ENCODE results near the gene WDR6. TPM values are rescaled to one million over a fixed set of nuclear protein-coding genes. Genes with fewer than 3 reads are reported as not detected.

WDR6 gene
- total and polyA plus RNA-seq, 4 donors = 29.4 to 50.9 (median 47.0) TPM

GRCh38 chr3:48962340-48962739 lies 44.9 kb upstream of the WDR6 start:
- no peaks in the 10 kb centered on the region for H3K9me3 ChIP-seq (ENCODE audit: control insufficient read depth in 4 of 4, low read length in 3 of 4)
- no peak overlapping the region for H3K4me3 ChIP-seq (ENCODE audit: low read depth in 1 of 3, low read length in 3 of 3)
- no peaks in the 10 kb centered on the region for H3K4me1 ChIP-seq (ENCODE audit: control insufficient read depth in 4 of 4, insufficient read depth in 4 of 4, low read length in 3 of 4)
- H3K36me3 ChIP-seq (ENCODE audit: control insufficient read depth in 4 of 4, insufficient read depth in 3 of 4, low read depth in 1 of 4, low read length in 3 of 4) = peaks cover 10 to 33% (median 20%) of the 10 kb centered on the region in 4 donors
- H3K27ac ChIP-seq (ENCODE audit: low read depth in 1 of 2, low read length in 2 of 2) = no peak overlapping the region
- no peaks in the 10 kb centered on the region for H3K27me3 ChIP-seq (ENCODE audit: control insufficient read depth in 4 of 4, insufficient read depth in 4 of 4, low read length in 3 of 4)
- no peak for DNase-seq (ENCODE audit: low spot score)
- WGBS = 90% methylated on average over 2 of the region's 2 CpGs
- TF ChIP-seq, protein P1, sequence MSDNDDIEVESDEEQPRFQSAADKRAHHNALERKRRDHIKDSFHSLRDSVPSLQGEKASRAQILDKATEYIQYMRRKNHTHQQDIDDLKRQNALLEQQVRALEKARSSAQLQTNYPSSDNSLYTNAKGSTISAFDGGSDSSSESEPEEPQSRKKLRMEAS (IDR thresholded peaks at IDR 0.05) = no peak
- no peak for TF ChIP-seq FOXA1 (IDR thresholded peaks at IDR 0.05)
- TF ChIP-seq RXRA (IDR thresholded peaks at IDR 0.05) = no peak
- no peak for TF ChIP-seq GABPA (IDR thresholded peaks at IDR 0.05 in 1 of 2, conservative IDR thresholded peaks at IDR 0.05 in 1 of 2)
- TF ChIP-seq JUND (IDR thresholded peaks at IDR 0.05) = no peak
- no peak for TF ChIP-seq NR2F2 (IDR thresholded peaks at IDR 0.05)
- no peak for TF ChIP-seq HNF4G (IDR thresholded peaks at IDR 0.05)
- no peak for TF ChIP-seq ATF3 (IDR thresholded peaks at IDR 0.05)
- no peak overlapping the region for H3K9ac ChIP-seq (ENCODE audit: low read depth in 1 of 2, low read length in 2 of 2)

- DNase-seq (ENCODE audit: low spot score) = no peak
- H3K36me3 ChIP-seq (ENCODE audit: control insufficient read depth in 4 of 4, insufficient read depth in 3 of 4, low read depth in 1 of 4, low read length in 3 of 4) = peaks cover 12 to 36% (median 26%) of the 10 kb centered on the region in 4 donors
- no peak overlapping the region for H3K4me3 ChIP-seq (ENCODE audit: low read depth in 1 of 3, low read length in 3 of 3)
- no peak for TF ChIP-seq RXRA (IDR thresholded peaks at IDR 0.05)
- no peak for TF ChIP-seq ATF3 (IDR thresholded peaks at IDR 0.05)
- no peak for TF ChIP-seq HNF4A (conservative IDR thresholded peaks at IDR 0.05)
- TF ChIP-seq, protein P2, sequence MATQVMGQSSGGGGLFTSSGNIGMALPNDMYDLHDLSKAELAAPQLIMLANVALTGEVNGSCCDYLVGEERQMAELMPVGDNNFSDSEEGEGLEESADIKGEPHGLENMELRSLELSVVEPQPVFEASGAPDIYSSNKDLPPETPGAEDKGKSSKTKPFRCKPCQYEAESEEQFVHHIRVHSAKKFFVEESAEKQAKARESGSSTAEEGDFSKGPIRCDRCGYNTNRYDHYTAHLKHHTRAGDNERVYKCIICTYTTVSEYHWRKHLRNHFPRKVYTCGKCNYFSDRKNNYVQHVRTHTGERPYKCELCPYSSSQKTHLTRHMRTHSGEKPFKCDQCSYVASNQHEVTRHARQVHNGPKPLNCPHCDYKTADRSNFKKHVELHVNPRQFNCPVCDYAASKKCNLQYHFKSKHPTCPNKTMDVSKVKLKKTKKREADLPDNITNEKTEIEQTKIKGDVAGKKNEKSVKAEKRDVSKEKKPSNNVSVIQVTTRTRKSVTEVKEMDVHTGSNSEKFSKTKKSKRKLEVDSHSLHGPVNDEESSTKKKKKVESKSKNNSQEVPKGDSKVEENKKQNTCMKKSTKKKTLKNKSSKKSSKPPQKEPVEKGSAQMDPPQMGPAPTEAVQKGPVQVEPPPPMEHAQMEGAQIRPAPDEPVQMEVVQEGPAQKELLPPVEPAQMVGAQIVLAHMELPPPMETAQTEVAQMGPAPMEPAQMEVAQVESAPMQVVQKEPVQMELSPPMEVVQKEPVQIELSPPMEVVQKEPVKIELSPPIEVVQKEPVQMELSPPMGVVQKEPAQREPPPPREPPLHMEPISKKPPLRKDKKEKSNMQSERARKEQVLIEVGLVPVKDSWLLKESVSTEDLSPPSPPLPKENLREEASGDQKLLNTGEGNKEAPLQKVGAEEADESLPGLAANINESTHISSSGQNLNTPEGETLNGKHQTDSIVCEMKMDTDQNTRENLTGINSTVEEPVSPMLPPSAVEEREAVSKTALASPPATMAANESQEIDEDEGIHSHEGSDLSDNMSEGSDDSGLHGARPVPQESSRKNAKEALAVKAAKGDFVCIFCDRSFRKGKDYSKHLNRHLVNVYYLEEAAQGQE (IDR thresholded peaks at IDR 0.05) = no peak
- no peak for TF ChIP-seq GABPA (IDR thresholded peaks at IDR 0.05 in 1 of 2, conservative IDR thresholded peaks at IDR 0.05 in 1 of 2)
- TF ChIP-seq TAF1 (conservative IDR thresholded peaks at IDR 0.05) = no peak
- TF ChIP-seq YY1 (IDR thresholded peaks at IDR 0.05) = no peak
- TF ChIP-seq, protein P3, sequence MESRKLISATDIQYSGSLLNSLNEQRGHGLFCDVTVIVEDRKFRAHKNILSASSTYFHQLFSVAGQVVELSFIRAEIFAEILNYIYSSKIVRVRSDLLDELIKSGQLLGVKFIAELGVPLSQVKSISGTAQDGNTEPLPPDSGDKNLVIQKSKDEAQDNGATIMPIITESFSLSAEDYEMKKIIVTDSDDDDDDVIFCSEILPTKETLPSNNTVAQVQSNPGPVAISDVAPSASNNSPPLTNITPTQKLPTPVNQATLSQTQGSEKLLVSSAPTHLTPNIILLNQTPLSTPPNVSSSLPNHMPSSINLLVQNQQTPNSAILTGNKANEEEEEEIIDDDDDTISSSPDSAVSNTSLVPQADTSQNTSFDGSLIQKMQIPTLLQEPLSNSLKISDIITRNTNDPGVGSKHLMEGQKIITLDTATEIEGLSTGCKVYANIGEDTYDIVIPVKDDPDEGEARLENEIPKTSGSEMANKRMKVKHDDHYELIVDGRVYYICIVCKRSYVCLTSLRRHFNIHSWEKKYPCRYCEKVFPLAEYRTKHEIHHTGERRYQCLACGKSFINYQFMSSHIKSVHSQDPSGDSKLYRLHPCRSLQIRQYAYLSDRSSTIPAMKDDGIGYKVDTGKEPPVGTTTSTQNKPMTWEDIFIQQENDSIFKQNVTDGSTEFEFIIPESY (IDR thresholded peaks at IDR 0.05) = no peak
- TF ChIP-seq JUND (IDR thresholded peaks at IDR 0.05) = no peak
- TF ChIP-seq FOXA1 (IDR thresholded peaks at IDR 0.05) = no peak
- TF ChIP-seq, protein P1 (IDR thresholded peaks at IDR 0.05) = no peak
- no peaks in the 10 kb centered on the region for H3K4me1 ChIP-seq (ENCODE audit: control insufficient read depth in 4 of 4, insufficient read depth in 4 of 4, low read length in 3 of 4)
- 84% methylated on average over 4 of the region's 4 CpGs for WGBS
- no peaks in the 10 kb centered on the region for H3K27me3 ChIP-seq (ENCODE audit: control insufficient read depth in 4 of 4, insufficient read depth in 4 of 4, low read length in 3 of 4)
- H3K9ac ChIP-seq (ENCODE audit: low read depth in 1 of 2, low read length in 2 of 2) = no peak overlapping the region
- no peaks in the 10 kb centered on the region for H3K9me3 ChIP-seq (ENCODE audit: control insufficient read depth in 4 of 4, low read length in 3 of 4)
- H3K27ac ChIP-seq (ENCODE audit: low read depth in 1 of 2, low read length in 2 of 2) = no peak overlapping the region
Measured at GRCh38 chr3:48962939-48963338, 44.3 kb upstream of the WDR6 start.

Data from liver (tissue), 9 donors.